ENCODE results near the gene NCOA1.

The NCOA1 gene

GRCh38 chr2:24498121-24498520, 7.1 kb downstream of the NCOA1 start:
- H3K27ac ChIP-seq (ENCODE audit: low read depth, low read length) = no peak overlapping the region
- H3K9me2 ChIP-seq (replicated peaks; ENCODE audit: control insufficient read depth, low read length) = no peaks in the 10 kb centered on the region
- H3F3A ChIP-seq (ENCODE audit: control insufficient read depth, insufficient read depth) = peaks cover 6% of the 10 kb centered on the region
- no peaks in the 10 kb centered on the region for H3K27me3 ChIP-seq (ENCODE audit: control insufficient read depth, low read length)
- TF ChIP-seq EZH2phosphoT487 (IDR thresholded peaks at IDR 0.05; ENCODE audit: borderline replicate concordance, low read length) = no peak
- TF ChIP-seq CTCF (IDR thresholded peaks at IDR 0.05; ENCODE audit: low read depth, low read length, poor library complexity, severe bottlenecking) = no peak
- no peaks in the 10 kb centered on the region for H4K20me1 ChIP-seq (ENCODE audit: control insufficient read depth, insufficient read depth, low read depth, low read length)
- no peaks in the 10 kb centered on the region for H3K36me3 ChIP-seq (ENCODE audit: control insufficient read depth, low read length)
- no peaks in the 10 kb centered on the region for H3K9me3 ChIP-seq (ENCODE audit: control insufficient read depth, insufficient read depth, low read length)
- no peak overlapping the region for H3K4me3 ChIP-seq (ENCODE audit: low read length)
- no peak overlapping the region for H3K4me2 ChIP-seq (ENCODE audit: low read length)
- H3K79me2 ChIP-seq (ENCODE audit: control insufficient read depth, low read length) = peaks cover 21% of the 10 kb centered on the region
- H3K4me1 ChIP-seq (ENCODE audit: control insufficient read depth, low read length) = peaks cover 8% of the 10 kb centered on the region

- Histone ChIP-seq H3K36me3 (ENCODE audit: control insufficient read depth, low read length) (no peaks in the 10 kb centered on the region), H3K4me2 (ENCODE audit: low read length) (no peak overlapping the region), H3K4me3 (ENCODE audit: low read length) (no peak overlapping the region), H3K27me3 (ENCODE audit: control insufficient read depth, low read length) (no peaks in the 10 kb centered on the region), H3K4me1 (ENCODE audit: control insufficient read depth, low read length) (no peaks in the 10 kb centered on the region), H3K9me3 (ENCODE audit: control insufficient read depth, insufficient read depth, low read length) (no peaks in the 10 kb centered on the region), H3K9me2 (replicated peaks; ENCODE audit: control insufficient read depth, low read length) (no peaks in the 10 kb centered on the region), H3F3A (ENCODE audit: control insufficient read depth, insufficient read depth) (no peaks in the 10 kb centered on the region), H3K27ac (ENCODE audit: low read depth, low read length) (no peak overlapping the region), H4K20me1 (ENCODE audit: control insufficient read depth, insufficient read depth, low read depth, low read length) (no peaks in the 10 kb centered on the region), H3K79me2 (ENCODE audit: control insufficient read depth, low read length) (peaks cover 16% of the 10 kb centered on the region)
- no peak for TF ChIP-seq CTCF (IDR thresholded peaks at IDR 0.05; ENCODE audit: low read depth, low read length, poor library complexity, severe bottlenecking)
- no peak for TF ChIP-seq EZH2phosphoT487 (IDR thresholded peaks at IDR 0.05; ENCODE audit: borderline replicate concordance, low read length)
Measured at GRCh38 chr2:24501813-24502212, 10.8 kb downstream of the NCOA1 start.

- no peak overlapping the region for H3K4me2 ChIP-seq (ENCODE audit: low read length)
- H3K79me2 ChIP-seq (ENCODE audit: control insufficient read depth, low read length) = peaks cover 9% of the 10 kb centered on the region; the same call in 1 of the 2 replicates
- H3K36me3 ChIP-seq (ENCODE audit: control insufficient read depth, low read length) = no peaks in the 10 kb centered on the region
- H4K20me1 ChIP-seq (ENCODE audit: control insufficient read depth, insufficient read depth, low read depth, low read length) = no peaks in the 10 kb centered on the region
- no peak for TF ChIP-seq CTCF (IDR thresholded peaks at IDR 0.05; ENCODE audit: low read depth, low read length, poor library complexity, severe bottlenecking)
- no peak for TF ChIP-seq EZH2phosphoT487 (IDR thresholded peaks at IDR 0.05; ENCODE audit: borderline replicate concordance, low read length)
- H3K4me1 ChIP-seq (ENCODE audit: control insufficient read depth, low read length) = no peaks in the 10 kb centered on the region
- H3K27ac ChIP-seq (ENCODE audit: low read depth, low read length) = no peak overlapping the region
- H3K9me3 ChIP-seq (ENCODE audit: control insufficient read depth, insufficient read depth, low read length) = no peaks in the 10 kb centered on the region
- no peak overlapping the region for H3K4me3 ChIP-seq (ENCODE audit: low read length)
- H3K9me2 ChIP-seq (replicated peaks; ENCODE audit: control insufficient read depth, low read length) = no peaks in the 10 kb centered on the region
- H3F3A ChIP-seq (ENCODE audit: control insufficient read depth, insufficient read depth) = no peaks in the 10 kb centered on the region
- no peaks in the 10 kb centered on the region for H3K27me3 ChIP-seq (ENCODE audit: control insufficient read depth, low read length)
Measured at GRCh38 chr2:24505534-24506275, 14.7 kb downstream of the NCOA1 start.
